GM12801 (cell line): Measurements from ENCODE around the gene LIMK2.

ENCODE experiments used
- TF ChIP-seq, protein P1 (sequence below): IDR thresholded peaks from one replicate; pipeline ENCODE4 v1.5.1; 2011; ENCODE audit warnings: control low read depth; ENCODE audit not compliant: insufficient read length; ENCODE audit errors: extremely low read depth

LIMK2 gene

DNA sequence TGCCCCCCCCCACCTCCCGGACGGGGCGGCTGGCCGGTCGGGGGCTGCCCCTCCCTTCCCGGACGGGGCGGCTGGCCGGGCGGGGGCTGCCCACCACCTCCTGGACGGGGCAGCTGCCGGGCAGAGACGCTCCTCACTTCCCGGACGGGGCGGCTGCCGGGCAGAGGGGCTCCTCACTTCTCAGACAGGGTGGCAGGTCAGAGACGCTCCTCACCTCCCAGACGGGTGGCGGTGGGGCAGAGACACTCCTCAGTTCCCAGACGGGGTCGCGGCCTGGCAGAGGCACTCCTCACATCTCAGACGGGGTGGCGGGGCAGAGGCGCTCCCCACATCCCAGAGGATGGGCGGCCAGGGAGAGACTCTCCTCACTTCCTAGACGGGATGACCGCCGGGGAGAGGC lies 28.1 kb upstream of the LIMK2 start:
- TF ChIP-seq, protein P1, sequence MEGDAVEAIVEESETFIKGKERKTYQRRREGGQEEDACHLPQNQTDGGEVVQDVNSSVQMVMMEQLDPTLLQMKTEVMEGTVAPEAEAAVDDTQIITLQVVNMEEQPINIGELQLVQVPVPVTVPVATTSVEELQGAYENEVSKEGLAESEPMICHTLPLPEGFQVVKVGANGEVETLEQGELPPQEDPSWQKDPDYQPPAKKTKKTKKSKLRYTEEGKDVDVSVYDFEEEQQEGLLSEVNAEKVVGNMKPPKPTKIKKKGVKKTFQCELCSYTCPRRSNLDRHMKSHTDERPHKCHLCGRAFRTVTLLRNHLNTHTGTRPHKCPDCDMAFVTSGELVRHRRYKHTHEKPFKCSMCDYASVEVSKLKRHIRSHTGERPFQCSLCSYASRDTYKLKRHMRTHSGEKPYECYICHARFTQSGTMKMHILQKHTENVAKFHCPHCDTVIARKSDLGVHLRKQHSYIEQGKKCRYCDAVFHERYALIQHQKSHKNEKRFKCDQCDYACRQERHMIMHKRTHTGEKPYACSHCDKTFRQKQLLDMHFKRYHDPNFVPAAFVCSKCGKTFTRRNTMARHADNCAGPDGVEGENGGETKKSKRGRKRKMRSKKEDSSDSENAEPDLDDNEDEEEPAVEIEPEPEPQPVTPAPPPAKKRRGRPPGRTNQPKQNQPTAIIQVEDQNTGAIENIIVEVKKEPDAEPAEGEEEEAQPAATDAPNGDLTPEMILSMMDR = no peak

DNA sequence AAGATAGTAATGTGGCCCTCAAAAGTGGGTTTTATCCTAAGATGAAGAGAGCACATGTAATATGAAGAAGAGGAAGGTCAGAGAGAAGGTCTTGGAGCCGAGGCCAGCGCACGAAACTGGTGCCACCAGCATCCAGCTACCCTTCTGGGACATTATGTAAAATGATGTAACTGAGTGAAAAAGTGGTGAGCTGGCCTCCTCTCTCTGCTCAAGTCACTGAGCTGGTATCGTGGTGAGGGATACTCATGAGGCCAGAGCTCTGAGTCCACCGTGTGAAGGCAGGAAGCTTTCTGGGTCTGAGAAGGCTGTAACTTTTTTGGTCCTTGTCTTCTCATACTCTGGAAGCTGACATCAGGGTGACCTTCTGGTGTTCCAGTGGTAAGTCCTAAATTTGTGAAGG lies 27.0 kb upstream of the LIMK2 start:
- TF ChIP-seq, protein P1 = no peak

DNA sequence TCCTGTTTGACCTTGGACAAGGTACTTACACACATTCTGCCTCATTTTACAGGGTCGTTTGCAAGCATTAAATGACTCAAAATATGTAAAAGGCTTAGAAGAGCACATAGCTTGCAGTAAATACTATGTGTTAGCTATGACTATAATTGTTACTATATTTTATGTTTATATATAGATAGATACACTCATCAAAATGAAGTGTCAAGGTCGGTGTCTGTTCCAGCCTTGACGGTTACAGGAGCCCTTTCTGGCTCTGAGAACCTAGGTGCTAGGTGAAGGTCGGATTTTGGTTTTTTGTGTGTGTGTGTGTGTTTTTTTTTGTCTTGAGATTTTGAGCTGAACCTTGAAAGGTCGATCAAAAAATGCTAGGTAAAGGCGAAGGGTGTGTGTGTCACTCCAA lies 24.5 kb upstream of the LIMK2 start:
- TF ChIP-seq, protein P1 = no peak

DNA sequence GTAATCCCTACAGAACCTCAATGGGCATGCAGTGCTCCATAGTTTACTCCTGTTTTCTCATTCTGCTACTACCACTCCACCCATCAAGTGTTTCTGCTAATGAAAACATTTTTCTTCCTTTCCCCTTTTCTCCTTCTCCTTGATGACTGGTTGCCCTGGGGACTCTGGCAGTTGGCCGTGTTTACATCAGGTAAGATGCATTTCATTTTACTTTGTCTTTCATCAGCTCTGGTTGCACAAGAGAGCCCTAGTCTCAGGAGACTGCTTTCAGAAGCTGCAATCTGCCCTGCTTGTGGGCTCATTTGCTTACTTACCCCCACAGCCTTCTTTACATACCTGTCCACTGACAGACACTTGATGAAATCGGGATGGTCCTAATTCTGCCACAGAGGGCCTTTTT lies 19.6 kb upstream of the LIMK2 start:
- TF ChIP-seq, protein P1 = no peak

DNA sequence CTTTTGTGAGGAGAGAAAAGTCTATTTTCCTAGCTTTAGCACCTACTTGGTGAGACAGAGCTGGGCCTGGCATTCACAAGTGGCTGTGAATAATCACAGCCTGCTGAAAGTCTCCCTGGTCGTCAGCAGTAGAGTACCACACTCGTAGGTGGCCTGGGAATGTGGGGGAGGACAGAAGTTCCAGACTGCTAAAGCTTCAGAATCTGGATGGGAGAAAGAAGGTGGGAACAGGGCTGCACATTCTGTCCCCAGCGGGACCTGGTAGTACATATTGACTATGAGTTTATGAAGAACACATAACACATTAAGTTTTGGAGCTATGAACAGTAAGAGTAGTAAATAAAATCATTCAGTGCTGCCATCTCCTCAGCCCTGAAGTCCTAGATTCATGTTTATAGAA lies 19.0 kb upstream of the LIMK2 start:
- TF ChIP-seq, protein P1 = no peak

DNA sequence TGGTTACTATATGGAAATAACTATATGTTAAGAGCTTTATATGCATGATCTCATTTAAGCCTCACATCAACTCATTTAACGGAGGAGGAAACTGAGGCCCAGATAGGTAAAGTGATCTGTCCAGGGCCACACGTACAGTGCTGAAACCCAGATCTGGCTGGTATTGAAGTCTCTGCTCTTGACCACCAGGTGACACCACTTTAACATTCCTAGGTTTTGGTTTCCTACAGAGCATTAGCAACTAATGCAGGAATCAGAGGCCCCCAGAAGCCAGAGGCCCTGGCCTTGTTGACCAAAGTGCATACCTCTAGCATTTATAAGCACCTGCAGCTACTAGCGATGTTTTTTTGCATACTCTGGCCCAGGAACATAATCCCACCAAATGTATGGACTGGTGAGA lies 12.9 kb upstream of the LIMK2 start:
- TF ChIP-seq, protein P1 = no peak

DNA sequence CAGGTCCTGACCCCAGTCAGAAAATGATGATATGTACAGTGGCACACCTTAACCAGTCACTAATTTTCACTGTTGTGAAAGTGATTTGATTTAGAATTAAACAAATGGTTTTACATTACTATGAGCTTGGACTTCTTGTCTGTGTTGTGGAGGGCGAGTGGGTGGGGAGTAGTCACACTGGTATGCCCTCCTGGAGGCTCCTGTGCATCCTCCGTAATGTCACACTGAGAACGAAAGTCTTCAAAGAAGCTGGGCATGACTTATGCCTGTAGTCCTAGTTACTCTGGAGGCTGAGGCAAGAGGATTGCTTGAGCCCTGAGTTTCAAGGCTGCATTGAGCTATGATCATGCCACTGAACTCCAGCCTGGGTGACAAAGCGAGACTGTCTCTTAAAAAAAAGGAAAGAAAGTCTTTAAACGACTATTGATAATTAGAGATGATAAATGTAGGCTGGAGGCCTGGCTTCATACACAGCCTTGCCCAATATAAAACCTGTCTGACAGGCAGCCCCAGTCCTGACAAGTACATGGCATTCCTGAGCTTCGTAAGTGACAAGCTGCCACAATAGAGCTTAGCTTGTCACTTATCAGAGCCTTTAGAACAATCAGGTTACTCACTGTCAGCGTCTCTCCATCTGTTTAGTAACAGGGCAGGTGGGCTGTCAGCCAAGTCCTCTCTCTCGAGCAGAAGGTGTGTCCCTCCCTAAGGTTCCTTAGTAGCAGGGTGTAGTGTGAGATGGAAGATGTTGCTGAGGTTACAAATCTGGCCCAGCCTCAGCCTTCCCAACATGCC lies 5.0 kb upstream of the LIMK2 start:
- TF ChIP-seq, protein P1 = no peak
